HS-27A (cell line): ENCODE measurements around the gene SNTA1.
"Not testable (repeated sequence)": the region's sequence is repeated elsewhere in the genome, so short reads cannot be mapped to it uniquely, and the experiment has no call there.

Experiments
- DNase-seq: peaks from one replicate; pipeline ENCODE4 v3.0.0-alpha.2; 2012; ENCODE audit warnings: low read depth, missing footprints

The SNTA1 gene

DNA sequence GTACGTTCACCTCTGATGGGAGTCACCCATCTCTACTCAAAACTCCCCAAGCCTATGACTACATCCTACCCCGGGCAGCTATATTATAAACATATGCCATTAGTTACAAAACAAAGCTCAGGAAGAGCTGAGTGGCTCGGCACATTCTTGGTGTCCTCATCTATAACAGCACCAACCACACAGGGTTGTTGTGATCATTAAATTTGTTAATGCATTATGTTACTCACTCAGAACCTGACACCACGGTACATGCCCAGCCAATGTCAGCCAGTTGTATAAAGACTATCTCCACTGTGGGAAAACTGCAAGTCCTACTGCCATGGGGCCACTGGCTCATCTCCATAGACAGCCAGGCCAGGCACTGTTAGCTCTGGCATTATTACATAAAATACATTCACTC is 50.0 kb downstream of the SNTA1 start:
- DNase-seq, result no peak

DNA sequence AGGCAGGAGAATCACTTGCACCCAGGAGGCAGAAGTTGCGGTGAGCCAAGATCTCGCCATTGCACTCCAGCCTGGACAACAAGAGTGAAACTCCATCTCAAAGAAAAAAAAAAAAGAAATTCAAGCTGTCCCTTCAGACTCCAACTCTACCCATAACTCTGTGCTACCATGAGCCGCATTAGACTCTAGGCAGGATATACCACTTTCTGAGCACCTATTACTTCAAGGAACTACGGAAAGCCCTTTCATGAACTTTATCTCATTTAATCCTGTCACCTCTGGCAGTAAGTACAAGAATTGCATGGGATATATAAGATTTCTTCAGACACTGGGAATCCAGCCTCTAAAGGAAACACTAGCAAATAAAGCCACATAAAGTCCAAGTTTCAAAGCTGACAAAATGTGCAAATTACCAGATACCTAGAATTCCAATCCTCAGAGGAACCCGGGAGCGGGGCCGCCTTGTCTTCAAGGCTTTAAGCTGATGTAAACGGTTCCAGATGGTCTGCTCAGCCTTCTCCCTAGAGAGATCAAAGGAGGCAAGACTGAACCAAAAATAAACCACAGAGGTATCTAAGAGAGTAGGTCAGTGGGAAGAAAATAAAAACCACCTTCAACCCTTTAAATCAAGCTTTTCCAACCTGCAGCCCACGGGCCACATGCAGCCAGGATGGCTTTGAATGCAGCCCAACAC is 51.7 kb downstream of the SNTA1 start:
- DNase-seq, result no peak

GRCh38 chr20:33389326-33389725 is 54.2 kb downstream of the SNTA1 start:
- not testable (repeated sequence) for DNase-seq

DNA sequence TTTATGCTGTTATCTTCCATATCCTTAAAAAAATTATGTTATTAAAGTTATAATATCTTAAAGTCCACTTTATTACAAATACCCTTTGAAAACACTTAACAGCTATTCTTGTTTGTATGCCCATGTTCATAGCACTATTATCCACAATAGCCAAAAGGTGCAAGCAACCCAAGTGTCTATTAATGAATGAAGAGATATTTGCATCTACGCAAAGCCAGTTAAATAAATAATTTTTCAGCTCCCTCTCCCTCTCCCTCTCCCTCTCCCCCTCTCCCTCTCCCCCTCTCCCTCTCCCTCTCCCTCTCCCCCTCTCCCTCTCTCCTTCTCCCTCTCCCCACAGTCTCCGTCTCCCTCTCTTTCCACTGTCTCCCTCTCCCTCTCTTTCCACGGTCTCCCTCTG is 55.3 kb downstream of the SNTA1 start:
- no peak for DNase-seq

DNA sequence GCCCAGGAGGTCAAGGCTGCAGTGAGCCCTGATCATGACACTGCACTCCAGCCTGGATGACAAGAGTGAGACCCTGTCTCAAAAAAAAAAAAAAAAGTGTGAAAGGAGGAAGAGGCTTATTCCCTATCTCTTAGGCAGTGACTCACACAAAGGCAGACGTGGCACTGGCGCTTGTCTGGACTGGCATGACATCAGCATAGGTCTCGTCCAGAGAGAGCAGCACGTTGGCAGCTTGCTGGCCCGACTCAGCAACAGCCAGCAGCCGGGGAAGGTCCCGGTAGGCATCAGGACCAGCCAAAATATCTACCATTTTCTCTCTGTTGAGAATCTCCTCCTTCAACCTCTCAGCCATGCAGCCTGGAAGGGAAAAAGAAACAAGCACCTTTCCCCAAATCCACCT is 56.4 kb downstream of the SNTA1 start:
- DNase-seq, result no peak

DNA sequence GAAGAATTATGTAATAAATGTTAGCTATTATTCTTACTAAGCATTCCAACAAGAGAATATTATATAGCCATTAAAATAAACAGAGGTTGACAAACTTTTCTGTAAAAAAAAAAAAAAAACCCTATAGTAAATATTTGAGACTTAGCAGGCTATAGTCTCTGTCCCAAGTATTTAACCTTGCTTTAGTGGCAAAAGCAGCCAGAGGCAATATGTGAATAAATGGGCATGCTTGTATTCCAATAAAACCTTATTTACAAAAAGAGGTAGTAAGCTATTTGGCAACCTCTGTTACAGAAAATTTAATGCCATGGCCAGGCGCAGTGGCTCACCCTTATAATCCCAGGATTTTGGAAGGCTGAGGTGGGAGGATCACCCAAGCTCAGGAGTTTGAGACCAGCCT is 56.9 kb downstream of the SNTA1 start:
- no peak for DNase-seq

DNA sequence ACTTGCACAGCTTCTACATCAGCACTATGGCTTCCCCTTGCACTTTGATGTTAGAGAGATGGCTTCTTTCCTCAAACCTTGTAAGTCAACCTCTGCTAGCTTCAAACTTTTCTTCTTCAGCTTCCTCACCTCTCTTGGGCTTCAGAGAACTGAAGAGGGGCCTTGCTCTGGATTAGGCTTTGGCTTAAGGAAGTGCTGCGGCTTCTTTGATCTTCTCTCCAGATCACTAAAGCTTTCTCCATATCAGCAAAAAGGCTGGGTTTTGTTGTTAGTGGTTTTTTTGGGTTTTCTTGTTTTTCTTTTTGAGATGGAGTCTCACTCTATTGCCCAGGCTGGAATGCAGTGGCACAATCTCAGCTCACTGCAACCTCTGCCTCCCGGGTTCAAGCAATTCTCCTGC is 66.2 kb downstream of the SNTA1 start:
- DNase-seq, result no peak

DNA sequence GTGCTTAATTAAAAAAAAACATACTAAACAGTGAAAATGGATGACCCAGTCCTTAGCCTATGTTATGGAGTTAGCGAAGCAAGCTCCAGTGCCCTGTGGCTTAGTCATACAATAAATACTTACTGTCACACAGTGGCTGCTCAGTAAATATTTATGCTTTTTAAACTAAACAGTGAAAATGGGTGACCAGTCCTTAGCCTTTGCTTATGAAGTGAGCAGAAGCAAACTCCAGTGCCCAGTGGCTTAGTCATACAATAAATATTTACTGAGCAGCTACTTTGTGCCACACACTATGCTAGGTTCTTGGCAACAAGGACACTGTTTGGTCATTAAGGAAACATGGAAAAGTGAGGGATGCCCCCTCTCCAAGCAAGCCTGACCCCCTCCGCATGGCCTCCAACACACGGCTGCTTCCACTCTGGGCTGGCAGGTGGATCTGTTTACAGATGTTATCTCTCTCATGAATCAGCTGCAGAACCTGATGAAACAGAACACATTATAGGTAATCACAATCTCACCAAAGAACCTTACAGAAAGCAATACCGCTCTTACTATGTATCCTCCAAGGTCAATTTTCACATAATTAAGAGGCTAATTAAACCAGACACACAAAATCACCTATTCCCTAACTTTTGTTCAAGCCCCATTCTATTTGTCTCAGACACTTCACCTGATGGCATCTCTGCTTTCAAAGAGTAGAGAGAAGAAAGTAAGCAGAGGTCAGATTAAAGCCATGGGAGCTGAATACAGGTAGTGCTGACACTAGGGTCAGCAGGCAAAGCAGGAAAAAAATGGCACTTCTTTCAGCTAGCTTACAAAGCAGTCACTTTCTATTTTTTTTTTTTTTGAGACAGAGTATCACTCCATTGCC is 69.6 kb downstream of the SNTA1 start:
- peak; percentile 17 for DNase-seq

DNA sequence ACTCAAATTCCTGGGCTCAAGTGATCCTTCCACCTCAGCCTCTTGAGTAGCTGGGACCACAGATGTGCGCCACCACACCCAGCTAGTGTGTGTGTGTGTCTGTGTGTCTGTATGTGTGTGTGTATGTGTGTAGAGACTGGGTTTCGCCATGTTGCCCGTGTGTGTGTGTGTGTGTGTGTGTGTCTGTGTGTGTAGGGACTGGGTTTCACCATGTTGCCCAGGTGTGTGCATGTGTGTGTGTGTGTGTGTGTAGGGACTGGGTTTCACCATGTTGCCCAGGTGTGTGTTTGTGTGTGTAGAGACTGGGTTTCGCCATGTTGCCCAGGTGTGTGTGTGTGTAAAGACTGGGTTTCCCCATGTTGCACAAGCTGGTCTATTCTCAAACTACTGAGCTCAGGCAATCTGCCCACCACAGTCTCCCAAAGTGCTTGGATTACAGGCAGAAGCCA is 70.5 kb downstream of the SNTA1 start:
- DNase-seq, result no peak

DNA sequence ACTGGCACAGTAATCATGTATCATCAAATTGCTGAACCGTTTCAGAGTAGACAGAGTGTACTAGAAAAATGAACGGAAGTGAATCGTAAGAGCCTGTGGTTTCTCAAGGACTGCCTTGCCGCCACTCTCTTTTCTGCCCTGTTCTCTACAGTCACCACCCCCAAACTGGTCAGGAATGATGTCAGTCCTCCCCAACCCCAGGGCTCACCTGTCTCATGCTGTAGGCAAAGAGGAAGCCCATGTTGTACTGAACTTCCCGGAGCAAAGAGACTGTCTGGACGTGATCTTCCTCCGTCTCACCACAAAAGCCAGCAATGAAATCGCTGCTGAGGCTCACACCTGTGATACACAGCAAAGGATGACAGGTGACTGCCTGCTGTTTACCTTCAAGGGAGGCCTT is 73.3 kb downstream of the SNTA1 start:
- DNase-seq, result no peak

- no peak for DNase-seq
Measured at GRCh38 chr20:33362898-33363297, 80.7 kb downstream of the SNTA1 start.

- no peak for DNase-seq
Measured at GRCh38 chr20:33359399-33360261, 83.9 kb downstream of the SNTA1 start.
